Mammary epithelial cell (primary cell): ENCODE results near the gene USP37.

Experiments
- CTCF ChIP-seq, 2 donors: IDR thresholded peaks in 1 of 2; conservative IDR thresholded peaks in 1 of 2; 2 replicates each; pipeline ENCODE4 v1.5.1; 2011 to 2012; ENCODE audit warnings: inconsistent platforms in 2 of 2, low read length in 2 of 2, mild to moderate bottlenecking in 2 of 2, control low read depth in 1 of 2, low read depth in 1 of 2; ENCODE audit not compliant: insufficient read depth in 1 of 2; ENCODE audit errors: extremely low read depth in 1 of 2
- EZH2 ChIP-seq: IDR thresholded peaks from 2 replicates; pipeline ENCODE4 v1.6.1; 2012; ENCODE audit warnings: low read length, inconsistent platforms, borderline replicate concordance

GRCh38 chr2:218479595-218479994, 88.6 kb downstream of the USP37 start:
- TF ChIP-seq CTCF (conservative IDR thresholded peaks at IDR 0.05 in 1 of 2, IDR thresholded peaks at IDR 0.05 in 1 of 2; ENCODE audit: extremely low read depth in 1 of 2, insufficient read depth in 1 of 2, low read depth in 1 of 2, low read length in 2 of 2) (no peak), EZH2 (no peak)
